Activated naive CD4-positive, alpha-beta T cell treated with anti-CD3 and anti-CD28 coated beads for 36 hours (primary cell): ENCODE measurements around the gene NFIL3. TPM values are rescaled to one million over a fixed set of nuclear protein-coding genes. Genes with fewer than 3 reads are reported as not detected.

Experiments used
- CTCF ChIA-PET: fragments of 350-600 bp; sonication (Branson Sonifier 250); formaldehyde crosslinking; loops from one replicate; lab custom pipeline; 2021; ENCODE audit warnings: antibody characterized with exemption; lab: Charles Lee
- DNase-seq: peaks from one replicate; pipeline ENCODE4 v3.0.0-alpha.2; 2020
- H3K27ac Mint-ChIP-seq: one replicate; pipeline ENCODE4 v1.8.0; 2021; ENCODE audit warnings: mild to moderate bottlenecking, mixed read lengths
- H3K27me3 Mint-ChIP-seq: one replicate; pipeline ENCODE4 v1.8.0; 2021; ENCODE audit warnings: low read depth, mixed read lengths
- H3K36me3 Mint-ChIP-seq: one replicate; pipeline ENCODE4 v1.8.0; 2021; ENCODE audit warnings: low read depth, mixed read lengths
- H3K4me1 Mint-ChIP-seq: one replicate; pipeline ENCODE4 v1.8.0; 2021; ENCODE audit warnings: low read depth, mixed read lengths
- H3K4me3 Mint-ChIP-seq: one replicate; pipeline ENCODE4 v1.8.0; 2021; ENCODE audit warnings: mild to moderate bottlenecking, moderate library complexity, mixed read lengths
- H3K9me3 Mint-ChIP-seq: one replicate; pipeline ENCODE4 v1.8.0; 2021; ENCODE audit warnings: mixed read lengths
- intact Hi-C: fragments of 100-400 bp; cut with micrococcal nuclease; formaldehyde crosslinking; loops from one replicate; pipeline ENCODE4 v1.15.1; 2023
- total RNA-seq, 2 experiments: library from RNA; stranded (reverse); gene quantifications; one replicate each; pipeline ENCODE4 v1.2.3, GENCODE V29; 2021

The NFIL3 gene
- total RNA-seq, 2 experiments from 2014 or later = 56.4 to 58.5 TPM

DNA sequence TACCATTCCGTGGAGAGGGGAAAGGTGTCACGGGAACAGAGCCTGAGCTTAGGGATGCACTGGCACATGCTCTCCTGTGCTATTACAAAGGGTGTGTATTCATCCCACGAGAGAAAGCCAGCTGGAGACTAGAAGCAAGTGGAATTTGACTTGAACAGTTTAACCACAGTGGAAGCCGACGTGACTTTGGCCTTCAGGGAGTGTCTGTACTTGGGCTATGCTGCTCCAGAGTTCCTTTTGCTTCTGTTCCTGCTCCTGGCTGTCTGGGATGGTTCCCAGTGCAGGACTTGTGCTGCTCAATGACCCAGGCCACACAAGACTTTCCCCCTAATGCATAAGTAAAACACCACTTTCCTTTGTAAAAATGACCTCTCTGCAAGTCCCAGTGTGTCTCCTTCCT lies 7.9 kb upstream of the NFIL3 start:
- no peak for DNase-seq
- Mint-ChIP-seq H3K27ac (no peak overlapping the region), H3K4me1 (peaks cover 7% of the 10 kb centered on the region), H3K4me3 (no peak overlapping the region), H3K27me3 (peaks cover 12% of the 10 kb centered on the region), H3K9me3 (no peaks in the 10 kb centered on the region), H3K36me3 (no peaks in the 10 kb centered on the region)
- CTCF ChIA-PET = interaction anchor here (3.3 to 3.7 kb wide), 2 partner anchors 397 to 516 kb away, joined by 15 to 17 read pairs; no protein-coding TSS in a partner anchor
- intact Hi-C loops = no loop called here

- Mint-ChIP-seq H3K4me1 (peaks cover 26% of the 10 kb centered on the region), H3K36me3 (no peaks in the 10 kb centered on the region), H3K4me3 (no peak overlapping the region), H3K27me3 (peaks cover 12% of the 10 kb centered on the region), H3K27ac (no peak overlapping the region), H3K9me3 (no peaks in the 10 kb centered on the region)
- intact Hi-C loops = loop anchor here (5.0 kb wide), 1 partner anchor 442 kb away; no protein-coding TSS in a partner anchor
- CTCF ChIA-PET = interaction anchor here (0.7 to 3.3 kb wide), 4 partner anchors 12 to 514 kb away, joined by 3 to 15 read pairs (median 3); no protein-coding TSS in a partner anchor
- no peak for DNase-seq
Measured at GRCh38 chr9:91429501-91429900, 5.9 kb upstream of the NFIL3 start.

- intact Hi-C loops = loop anchor here (5.0 kb wide), 1 partner anchor 442 kb away; no protein-coding TSS in a partner anchor
- Mint-ChIP-seq H3K4me3 (no peak overlapping the region), H3K36me3 (no peaks in the 10 kb centered on the region), H3K4me1 (peaks cover 27% of the 10 kb centered on the region), H3K27ac (no peak overlapping the region), H3K27me3 (peaks cover 12% of the 10 kb centered on the region), H3K9me3 (no peaks in the 10 kb centered on the region)
- DNase-seq = no peak
- CTCF ChIA-PET = interaction anchor here (0.5 to 3.3 kb wide), 5 partner anchors 9 to 513 kb away, joined by 3 to 15 read pairs (median 3); no protein-coding TSS in a partner anchor
Measured at GRCh38 chr9:91428927-91429351, 5.3 kb upstream of the NFIL3 start.

GRCh38 chr9:91428436-91428835 lies 4.8 kb upstream of the NFIL3 start:
- H3K36me3 Mint-ChIP-seq = no peaks in the 10 kb centered on the region
- intact Hi-C loops = loop anchor here (5.0 kb wide), 1 partner anchor 441 kb away; no protein-coding TSS in a partner anchor
- H3K27me3 Mint-ChIP-seq = peaks cover 12% of the 10 kb centered on the region
- no peaks in the 10 kb centered on the region for H3K9me3 Mint-ChIP-seq
- no peak for DNase-seq
- CTCF ChIA-PET = interaction anchor here (0.5 to 3.3 kb wide), 6 partner anchors 10 to 513 kb away, joined by 3 to 15 read pairs (median 3); no protein-coding TSS in a partner anchor
- H3K4me1 Mint-ChIP-seq = peaks cover 27% of the 10 kb centered on the region
- H3K4me3 Mint-ChIP-seq = no peak overlapping the region
- no peak overlapping the region for H3K27ac Mint-ChIP-seq

DNA sequence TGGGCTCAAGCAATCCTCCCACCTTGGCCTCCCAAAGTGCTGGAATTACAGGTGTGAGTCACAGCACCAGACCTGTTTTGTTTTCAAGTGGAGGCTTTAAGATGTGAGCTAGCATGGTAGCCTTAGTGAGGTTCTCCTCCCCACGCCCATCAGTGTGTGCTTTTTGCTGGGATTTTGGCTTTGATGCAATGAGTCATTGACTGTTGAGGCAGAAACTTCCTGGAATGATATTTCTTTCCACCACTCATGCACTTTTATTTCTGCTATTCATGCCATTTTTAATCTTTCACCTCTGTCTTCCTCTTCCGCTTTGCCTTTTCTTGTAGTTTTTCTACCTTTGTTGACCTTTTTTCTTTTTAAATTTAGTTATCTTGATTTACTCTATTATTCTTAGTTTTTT lies 4.2 kb upstream of the NFIL3 start:
- Mint-ChIP-seq H3K27ac (no peak overlapping the region), H3K4me3 (no peak overlapping the region), H3K27me3 (peaks cover 12% of the 10 kb centered on the region), H3K4me1 (peaks cover 27% of the 10 kb centered on the region), H3K36me3 (peaks cover 3% of the 10 kb centered on the region), H3K9me3 (no peaks in the 10 kb centered on the region)
- intact Hi-C loops = loop anchor here (2.0 to 5.0 kb wide), 2 partner anchors 299 to 441 kb away; no protein-coding TSS in a partner anchor
- CTCF ChIA-PET = interaction anchor here (0.7 to 4.9 kb wide), 6 partner anchors 85 to 513 kb away, joined by 3 to 71 read pairs (median 4); no protein-coding TSS in a partner anchor
- DNase-seq = no peak

- H3K36me3 Mint-ChIP-seq = peaks cover 3% of the 10 kb centered on the region
- H3K4me3 Mint-ChIP-seq = no peak overlapping the region
- H3K27ac Mint-ChIP-seq = no peak overlapping the region
- CTCF ChIA-PET = interaction anchor here (0.6 to 4.9 kb wide), 25 partner anchors 9 to 512 kb away, joined by 3 to 71 read pairs (median 4); partner anchors contain the start of gene AUH
- intact Hi-C loops = loop anchor here (1.0 to 5.0 kb wide), 5 partner anchors 301 to 511 kb away; no protein-coding TSS in a partner anchor
- peaks cover 9% of the 10 kb centered on the region for H3K27me3 Mint-ChIP-seq
- H3K4me1 Mint-ChIP-seq = peaks cover 34% of the 10 kb centered on the region
- DNase-seq = no peak
- no peaks in the 10 kb centered on the region for H3K9me3 Mint-ChIP-seq
Measured at GRCh38 chr9:91426123-91426745, 2.6 kb upstream of the NFIL3 start.

DNA sequence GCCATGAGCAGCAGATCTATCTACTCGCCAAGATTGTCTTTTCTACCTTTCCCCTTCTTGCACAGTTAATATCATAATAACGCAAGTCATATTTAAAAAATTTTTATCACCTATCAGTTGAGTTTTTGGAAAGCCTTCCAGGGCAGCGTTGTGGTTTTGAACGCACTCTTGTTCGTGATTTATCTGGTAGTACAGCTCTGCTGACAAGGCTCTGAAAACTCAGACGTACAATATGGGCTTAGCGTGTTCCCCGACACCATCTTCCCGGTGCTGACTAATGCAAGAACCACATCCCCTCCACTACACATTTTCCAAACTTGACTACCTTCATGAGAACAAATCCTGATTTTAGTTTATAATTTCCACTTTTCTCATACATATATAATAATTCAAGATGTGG lies 1.6 kb upstream of the NFIL3 start:
- peak overlapping the region; percentile 88 for H3K4me3 Mint-ChIP-seq
- peaks cover 12% of the 10 kb centered on the region for H3K27me3 Mint-ChIP-seq
- intact Hi-C loops = loop anchor here (1.0 to 5.0 kb wide), 4 partner anchors 232 to 438 kb away; no protein-coding TSS in a partner anchor
- H3K36me3 Mint-ChIP-seq = peaks cover 7% of the 10 kb centered on the region
- H3K4me1 Mint-ChIP-seq = peaks cover 40% of the 10 kb centered on the region
- CTCF ChIA-PET = interaction anchor here (0.5 to 4.9 kb wide), 9 partner anchors 10 to 511 kb away, joined by 3 to 71 read pairs (median 8); partner anchors contain the start of gene AUH
- H3K9me3 Mint-ChIP-seq = no peaks in the 10 kb centered on the region
- H3K27ac Mint-ChIP-seq = peak overlapping the region; percentile 83
- peak; percentile 49 for DNase-seq

- peaks cover 13% of the 10 kb centered on the region for H3K27me3 Mint-ChIP-seq
- CTCF ChIA-PET = interaction anchor here (0.5 to 4.9 kb wide), 10 partner anchors 10 to 510 kb away, joined by 3 to 71 read pairs (median 8); partner anchors contain the start of gene AUH
- peak overlapping the region; percentile 88 for H3K4me3 Mint-ChIP-seq
- peak; percentile 74 for DNase-seq
- H3K4me1 Mint-ChIP-seq = peaks cover 47% of the 10 kb centered on the region
- peak overlapping the region; percentile 83 for H3K27ac Mint-ChIP-seq
- intact Hi-C loops = loop anchor here (1.0 to 5.0 kb wide), 5 partner anchors 137 to 437 kb away; no protein-coding TSS in a partner anchor
- no peaks in the 10 kb centered on the region for H3K9me3 Mint-ChIP-seq
- peaks cover 7% of the 10 kb centered on the region for H3K36me3 Mint-ChIP-seq
Measured at GRCh38 chr9:91424403-91425176, 958 bp upstream of the NFIL3 start.

GRCh38 chr9:91422758-91423711 lies 597 bp downstream of the NFIL3 start:
- H3K27me3 Mint-ChIP-seq = peaks cover 9% of the 10 kb centered on the region
- H3K9me3 Mint-ChIP-seq = no peaks in the 10 kb centered on the region

GRCh38 chr9:91421971-91422757 lies 1.5 kb downstream of the NFIL3 start:
- Mint-ChIP-seq H3K9me3 (no peaks in the 10 kb centered on the region), H3K4me3 (peak overlapping the region; percentile 94), H3K4me1 (peaks cover 61% of the 10 kb centered on the region), H3K27ac (no peak overlapping the region), H3K27me3 (peaks cover 9% of the 10 kb centered on the region), H3K36me3 (peaks cover 7% of the 10 kb centered on the region)
- intact Hi-C loops = loop anchor here (2.0 to 5.0 kb wide), 2 partner anchors 135 to 271 kb away; no protein-coding TSS in a partner anchor
- DNase-seq = no peak
- CTCF ChIA-PET = interaction anchor here (0.7 to 1.7 kb wide), 4 partner anchors 12 to 388 kb away, joined by 3 to 8 read pairs (median 4); no protein-coding TSS in a partner anchor

More at GRCh38 chr9:91422758-91423711, 597 bp downstream of the NFIL3 start:
- peak; percentile 74 for DNase-seq
- Mint-ChIP-seq H3K27ac (peak overlapping the region; percentile 81), H3K4me1 (peaks cover 57% of the 10 kb centered on the region), H3K36me3 (peaks cover 7% of the 10 kb centered on the region), H3K4me3 (peak overlapping the region; percentile 94)
- intact Hi-C loops = loop anchor here (1.0 to 5.0 kb wide), 5 partner anchors 8 to 272 kb away; no protein-coding TSS in a partner anchor
- CTCF ChIA-PET = interaction anchor here (0.7 to 4.9 kb wide), 3 partner anchors 83 to 509 kb away, joined by 3 to 71 read pairs (median 61); no protein-coding TSS in a partner anchor
